ENCODE measurements around the gene VPS11. TPM values are rescaled to one million over a fixed set of nuclear protein-coding genes. Genes with fewer than 3 reads are reported as not detected.

VPS11 gene
- total RNA-seq (2014; rRNA removed; shearing (Covaris generic)) (13.4 and 14.6 TPM in 2 replicates), polyA plus RNA-seq (2016; fragmentation: Nextera tagmentation; extraction: Ambion mirVana) (11.5 and 15.5 TPM in 2 replicates)
- long read RNA-seq, partial matches to known transcripts = 2 of 3 reads
- long read RNA-seq, other reads (novel, unspliced or antisense) = 0 of 3 reads

DNA sequence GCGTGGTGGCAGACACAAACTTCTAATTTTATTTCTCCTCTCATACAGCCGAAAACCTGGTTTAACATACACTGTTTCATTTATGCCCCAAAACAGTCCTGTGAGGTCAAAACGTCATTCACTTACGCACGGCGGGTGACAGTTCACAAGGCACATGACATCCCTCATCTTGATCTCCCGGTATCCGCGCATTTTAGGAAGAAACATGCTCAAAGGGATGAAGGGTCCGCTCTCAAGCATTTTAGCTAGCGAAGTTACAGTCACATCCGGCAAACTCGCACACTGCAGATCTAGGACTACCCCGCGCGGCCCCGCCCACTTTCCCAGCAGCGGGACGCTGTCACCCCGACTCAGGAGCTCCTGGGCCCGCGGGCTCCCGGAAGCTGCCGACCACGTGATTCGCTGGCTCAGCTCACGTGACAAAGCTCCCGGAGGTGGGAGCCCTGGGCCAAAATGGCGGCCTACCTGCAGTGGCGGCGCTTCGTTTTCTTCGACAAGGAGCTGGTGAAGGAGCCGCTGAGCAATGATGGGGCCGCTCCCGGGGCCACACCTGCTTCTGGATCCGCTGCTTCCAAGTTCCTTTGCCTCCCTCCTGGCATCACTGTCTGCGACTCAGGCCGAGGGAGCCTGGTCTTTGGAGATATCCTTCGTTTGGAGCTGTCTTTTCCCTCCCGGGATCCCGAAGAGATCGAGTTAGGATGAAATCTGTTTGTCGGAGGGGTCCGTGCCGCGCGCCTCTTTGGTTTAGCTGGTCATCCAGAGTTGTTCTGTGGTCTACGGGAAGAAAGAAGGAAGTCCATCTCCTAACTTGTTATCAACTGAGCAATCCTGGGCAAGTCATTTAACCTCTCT lies at the start of gene VPS11:
Gene VPS11 (plus strand): TSS at position 448 of the 852 bp plus-strand sequence. CDS start 6 bp downstream, at position 454.
- Histone ChIP-seq H3F3A (replicated peaks; ENCODE audit: low read depth) (peaks cover 7% of the 10 kb centered on the region; the same call in 1 of the 2 replicates), H2AFZ (peak within 1 kb of the TSS; percentile 97), H3K36me3 (ENCODE audit: insufficient read depth) (peaks cover 12% of the 10 kb centered on the region; the same call in 1 of the 2 replicates), H3K4me2 (peak within 1 kb of the TSS; percentile 88), H3K27me3 (ENCODE audit: insufficient read depth) (no peaks in the 10 kb centered on the region), H3K79me2 (replicated peaks; ENCODE audit: insufficient read depth) (peaks cover 17% of the 10 kb centered on the region), H3K27ac (ENCODE audit: low read depth) (peak within 1 kb of the TSS; percentile 91), H3K4me1 (ENCODE audit: insufficient read depth) (no peaks in the 10 kb centered on the region), H3K4me3 (peak within 1 kb of the TSS; percentile 94), H4K20me1 (replicated peaks; ENCODE audit: insufficient read depth) (0 out of 2 replicates have a peak, but pooled peaks cover 6% of the 10 kb centered on the region), H3K9me2 (ENCODE audit: insufficient read depth) (no peaks in the 10 kb centered on the region)
- no peak for TF ChIP-seq EZH2phosphoT487 (IDR thresholded peaks at IDR 0.05; ENCODE audit: unreplicated experiment)
- TF ChIP-seq NANOG (IDR thresholded peaks at IDR 0.05; ENCODE audit: borderline replicate concordance) = no peak
- TF ChIP-seq, protein P1, sequence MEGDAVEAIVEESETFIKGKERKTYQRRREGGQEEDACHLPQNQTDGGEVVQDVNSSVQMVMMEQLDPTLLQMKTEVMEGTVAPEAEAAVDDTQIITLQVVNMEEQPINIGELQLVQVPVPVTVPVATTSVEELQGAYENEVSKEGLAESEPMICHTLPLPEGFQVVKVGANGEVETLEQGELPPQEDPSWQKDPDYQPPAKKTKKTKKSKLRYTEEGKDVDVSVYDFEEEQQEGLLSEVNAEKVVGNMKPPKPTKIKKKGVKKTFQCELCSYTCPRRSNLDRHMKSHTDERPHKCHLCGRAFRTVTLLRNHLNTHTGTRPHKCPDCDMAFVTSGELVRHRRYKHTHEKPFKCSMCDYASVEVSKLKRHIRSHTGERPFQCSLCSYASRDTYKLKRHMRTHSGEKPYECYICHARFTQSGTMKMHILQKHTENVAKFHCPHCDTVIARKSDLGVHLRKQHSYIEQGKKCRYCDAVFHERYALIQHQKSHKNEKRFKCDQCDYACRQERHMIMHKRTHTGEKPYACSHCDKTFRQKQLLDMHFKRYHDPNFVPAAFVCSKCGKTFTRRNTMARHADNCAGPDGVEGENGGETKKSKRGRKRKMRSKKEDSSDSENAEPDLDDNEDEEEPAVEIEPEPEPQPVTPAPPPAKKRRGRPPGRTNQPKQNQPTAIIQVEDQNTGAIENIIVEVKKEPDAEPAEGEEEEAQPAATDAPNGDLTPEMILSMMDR (conservative IDR thresholded peaks at IDR 0.05; ENCODE audit: low read depth in 2 of 2) = no peak
- TF ChIP-seq, protein P2, sequence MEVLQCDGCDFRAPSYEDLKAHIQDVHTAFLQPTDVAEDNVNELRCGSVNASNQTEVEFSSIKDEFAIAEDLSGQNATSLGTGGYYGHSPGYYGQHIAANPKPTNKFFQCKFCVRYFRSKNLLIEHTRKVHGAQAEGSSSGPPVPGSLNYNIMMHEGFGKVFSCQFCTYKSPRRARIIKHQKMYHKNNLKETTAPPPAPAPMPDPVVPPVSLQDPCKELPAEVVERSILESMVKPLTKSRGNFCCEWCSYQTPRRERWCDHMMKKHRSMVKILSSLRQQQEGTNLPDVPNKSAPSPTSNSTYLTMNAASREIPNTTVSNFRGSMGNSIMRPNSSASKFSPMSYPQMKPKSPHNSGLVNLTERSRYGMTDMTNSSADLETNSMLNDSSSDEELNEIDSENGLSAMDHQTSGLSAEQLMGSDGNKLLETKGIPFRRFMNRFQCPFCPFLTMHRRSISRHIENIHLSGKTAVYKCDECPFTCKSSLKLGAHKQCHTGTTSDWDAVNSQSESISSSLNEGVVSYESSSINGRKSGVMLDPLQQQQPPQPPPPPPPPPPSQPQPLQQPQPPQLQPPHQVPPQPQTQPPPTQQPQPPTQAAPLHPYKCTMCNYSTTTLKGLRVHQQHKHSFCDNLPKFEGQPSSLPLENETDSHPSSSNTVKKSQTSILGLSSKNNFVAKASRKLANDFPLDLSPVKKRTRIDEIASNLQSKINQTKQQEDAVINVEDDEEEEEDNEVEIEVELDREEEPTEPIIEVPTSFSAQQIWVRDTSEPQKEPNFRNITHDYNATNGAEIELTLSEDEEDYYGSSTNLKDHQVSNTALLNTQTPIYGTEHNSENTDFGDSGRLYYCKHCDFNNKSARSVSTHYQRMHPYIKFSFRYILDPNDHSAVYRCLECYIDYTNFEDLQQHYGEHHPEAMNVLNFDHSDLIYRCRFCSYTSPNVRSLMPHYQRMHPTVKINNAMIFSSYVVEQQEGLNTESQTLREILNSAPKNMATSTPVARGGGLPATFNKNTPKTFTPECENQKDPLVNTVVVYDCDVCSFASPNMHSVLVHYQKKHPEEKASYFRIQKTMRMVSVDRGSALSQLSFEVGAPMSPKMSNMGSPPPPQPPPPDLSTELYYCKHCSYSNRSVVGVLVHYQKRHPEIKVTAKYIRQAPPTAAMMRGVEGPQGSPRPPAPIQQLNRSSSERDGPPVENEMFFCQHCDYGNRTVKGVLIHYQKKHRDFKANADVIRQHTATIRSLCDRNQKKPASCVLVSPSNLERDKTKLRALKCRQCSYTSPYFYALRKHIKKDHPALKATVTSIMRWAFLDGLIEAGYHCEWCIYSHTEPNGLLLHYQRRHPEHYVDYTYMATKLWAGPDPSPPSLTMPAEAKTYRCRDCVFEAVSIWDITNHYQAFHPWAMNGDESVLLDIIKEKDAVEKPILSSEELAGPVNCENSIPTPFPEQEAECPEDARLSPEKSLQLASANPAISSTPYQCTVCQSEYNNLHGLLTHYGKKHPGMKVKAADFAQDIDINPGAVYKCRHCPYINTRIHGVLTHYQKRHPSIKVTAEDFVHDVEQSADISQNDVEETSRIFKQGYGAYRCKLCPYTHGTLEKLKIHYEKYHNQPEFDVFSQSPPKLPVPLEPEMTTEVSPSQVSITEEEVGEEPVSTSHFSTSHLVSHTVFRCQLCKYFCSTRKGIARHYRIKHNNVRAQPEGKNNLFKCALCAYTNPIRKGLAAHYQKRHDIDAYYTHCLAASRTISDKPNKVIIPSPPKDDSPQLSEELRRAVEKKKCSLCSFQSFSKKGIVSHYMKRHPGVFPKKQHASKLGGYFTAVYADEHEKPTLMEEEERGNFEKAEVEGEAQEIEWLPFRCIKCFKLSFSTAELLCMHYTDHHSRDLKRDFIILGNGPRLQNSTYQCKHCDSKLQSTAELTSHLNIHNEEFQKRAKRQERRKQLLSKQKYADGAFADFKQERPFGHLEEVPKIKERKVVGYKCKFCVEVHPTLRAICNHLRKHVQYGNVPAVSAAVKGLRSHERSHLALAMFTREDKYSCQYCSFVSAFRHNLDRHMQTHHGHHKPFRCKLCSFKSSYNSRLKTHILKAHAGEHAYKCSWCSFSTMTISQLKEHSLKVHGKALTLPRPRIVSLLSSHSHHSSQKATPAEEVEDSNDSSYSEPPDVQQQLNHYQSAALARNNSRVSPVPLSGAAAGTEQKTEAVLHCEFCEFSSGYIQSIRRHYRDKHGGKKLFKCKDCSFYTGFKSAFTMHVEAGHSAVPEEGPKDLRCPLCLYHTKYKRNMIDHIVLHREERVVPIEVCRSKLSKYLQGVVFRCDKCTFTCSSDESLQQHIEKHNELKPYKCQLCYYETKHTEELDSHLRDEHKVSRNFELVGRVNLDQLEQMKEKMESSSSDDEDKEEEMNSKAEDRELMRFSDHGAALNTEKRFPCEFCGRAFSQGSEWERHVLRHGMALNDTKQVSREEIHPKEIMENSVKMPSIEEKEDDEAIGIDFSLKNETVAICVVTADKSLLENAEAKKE (CRISPR knock-in tag; IDR thresholded peaks at IDR 0.05) = no peak
- TF ChIP-seq, protein P3, sequence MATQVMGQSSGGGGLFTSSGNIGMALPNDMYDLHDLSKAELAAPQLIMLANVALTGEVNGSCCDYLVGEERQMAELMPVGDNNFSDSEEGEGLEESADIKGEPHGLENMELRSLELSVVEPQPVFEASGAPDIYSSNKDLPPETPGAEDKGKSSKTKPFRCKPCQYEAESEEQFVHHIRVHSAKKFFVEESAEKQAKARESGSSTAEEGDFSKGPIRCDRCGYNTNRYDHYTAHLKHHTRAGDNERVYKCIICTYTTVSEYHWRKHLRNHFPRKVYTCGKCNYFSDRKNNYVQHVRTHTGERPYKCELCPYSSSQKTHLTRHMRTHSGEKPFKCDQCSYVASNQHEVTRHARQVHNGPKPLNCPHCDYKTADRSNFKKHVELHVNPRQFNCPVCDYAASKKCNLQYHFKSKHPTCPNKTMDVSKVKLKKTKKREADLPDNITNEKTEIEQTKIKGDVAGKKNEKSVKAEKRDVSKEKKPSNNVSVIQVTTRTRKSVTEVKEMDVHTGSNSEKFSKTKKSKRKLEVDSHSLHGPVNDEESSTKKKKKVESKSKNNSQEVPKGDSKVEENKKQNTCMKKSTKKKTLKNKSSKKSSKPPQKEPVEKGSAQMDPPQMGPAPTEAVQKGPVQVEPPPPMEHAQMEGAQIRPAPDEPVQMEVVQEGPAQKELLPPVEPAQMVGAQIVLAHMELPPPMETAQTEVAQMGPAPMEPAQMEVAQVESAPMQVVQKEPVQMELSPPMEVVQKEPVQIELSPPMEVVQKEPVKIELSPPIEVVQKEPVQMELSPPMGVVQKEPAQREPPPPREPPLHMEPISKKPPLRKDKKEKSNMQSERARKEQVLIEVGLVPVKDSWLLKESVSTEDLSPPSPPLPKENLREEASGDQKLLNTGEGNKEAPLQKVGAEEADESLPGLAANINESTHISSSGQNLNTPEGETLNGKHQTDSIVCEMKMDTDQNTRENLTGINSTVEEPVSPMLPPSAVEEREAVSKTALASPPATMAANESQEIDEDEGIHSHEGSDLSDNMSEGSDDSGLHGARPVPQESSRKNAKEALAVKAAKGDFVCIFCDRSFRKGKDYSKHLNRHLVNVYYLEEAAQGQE (IDR thresholded peaks at IDR 0.05; ENCODE audit: unreplicated experiment) = no peak
- TF ChIP-seq EZH2 (IDR thresholded peaks at IDR 0.05; ENCODE audit: low read depth, unreplicated experiment) = no peak
- TF ChIP-seq ZNF114 (CRISPR knock-in tag; IDR thresholded peaks at IDR 0.05) = no peak
- no peak for TF ChIP-seq JUNB (IDR thresholded peaks at IDR 0.05; ENCODE audit: unreplicated experiment)
- TF ChIP-seq POLR2AphosphoS5 (IDR thresholded peaks at IDR 0.05; ENCODE audit: low read depth) = peak; percentile 69
- TF ChIP-seq ZNF331 (CRISPR knock-in tag; IDR thresholded peaks at IDR 0.05; ENCODE audit: low read depth) = no peak
- TF ChIP-seq STAT1 (IDR thresholded peaks at IDR 0.05; ENCODE audit: unreplicated experiment) = no peak
- no peak for TF ChIP-seq CREB1 (CRISPR knock-in tag; IDR thresholded peaks at IDR 0.05; ENCODE audit: low read depth)
- TF ChIP-seq, protein P4, sequence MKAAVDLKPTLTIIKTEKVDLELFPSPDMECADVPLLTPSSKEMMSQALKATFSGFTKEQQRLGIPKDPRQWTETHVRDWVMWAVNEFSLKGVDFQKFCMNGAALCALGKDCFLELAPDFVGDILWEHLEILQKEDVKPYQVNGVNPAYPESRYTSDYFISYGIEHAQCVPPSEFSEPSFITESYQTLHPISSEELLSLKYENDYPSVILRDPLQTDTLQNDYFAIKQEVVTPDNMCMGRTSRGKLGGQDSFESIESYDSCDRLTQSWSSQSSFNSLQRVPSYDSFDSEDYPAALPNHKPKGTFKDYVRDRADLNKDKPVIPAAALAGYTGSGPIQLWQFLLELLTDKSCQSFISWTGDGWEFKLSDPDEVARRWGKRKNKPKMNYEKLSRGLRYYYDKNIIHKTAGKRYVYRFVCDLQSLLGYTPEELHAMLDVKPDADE (IDR thresholded peaks at IDR 0.05) = peak; percentile 58
- Mint-ChIP-seq H3K4me1 (peaks cover 6% of the 10 kb centered on the region; the same call in 2 of the 3 replicates), H3K27ac (peak within 1 kb of the TSS; percentile 89), H3K9me3 (no peaks in the 10 kb centered on the region), H3K27me3 (ENCODE audit: insufficient read depth, low read depth, poor library complexity) (peaks cover 8% of the 10 kb centered on the region), H3K36me3 (ENCODE audit: low read depth) (peaks cover 19% of the 10 kb centered on the region), H3K4me3 (peak within 1 kb of the TSS; percentile 99)
- ATAC-seq (peak; percentile 98), DNase-seq (ENCODE audit: low spot score) (peak; percentile 99)

Data from GM23338 (cell line).